Testis (tissue), 3 donors: Measurements from ENCODE around the gene BLCAP. TPM values are rescaled to one million over a fixed set of nuclear protein-coding genes. Genes with fewer than 3 reads are reported as not detected.

ENCODE experiments used
- DNase-seq: peaks from one replicate; pipeline ENCODE4 v3.0.0-alpha.2; 2019
- H3K27ac ChIP-seq, 2 donors: fragments of 200-600 bp; sonication (generic); one replicate each; pipeline ENCODE4 v1.5.1; 2019
- H3K27me3 ChIP-seq: fragments of 200-600 bp; sonication (generic); one replicate; pipeline ENCODE4 v1.5.1; 2019
- H3K36me3 ChIP-seq: fragments of 200-600 bp; sonication (generic); one replicate; pipeline ENCODE4 v1.5.1; 2017; ENCODE audit warnings: low read depth; ENCODE audit errors: missing control alignments
- H3K4me1 ChIP-seq: fragments of 200-600 bp; sonication (generic); one replicate; pipeline ENCODE4 v1.5.1; 2019
- H3K4me3 ChIP-seq, 2 donors: fragments of 200-600 bp; sonication (generic); one replicate each; pipeline ENCODE4 v1.5.1; 2017 to 2019
- H3K9me3 ChIP-seq: fragments of 200-600 bp; sonication (generic); one replicate; pipeline ENCODE4 v1.5.1; 2017
- POLR2A ChIP-seq: fragments of 450-650 bp; IDR thresholded peaks from one replicate; pipeline ENCODE4 v1.6.1; 2017; ENCODE audit warnings: antibody characterized with exemption, mild to moderate bottlenecking, moderate library complexity
- WGBS, 2 donors: methylation state at CpG; one replicate each; pipeline ENCODE4 v1.1.5; 2018; 5-methylcytosine and 5-hydroxymethylcytosine counted together
- intact Hi-C: fragments of 100-400 bp; cut with DNase I; formaldehyde crosslinking; loops from one replicate; pipeline ENCODE4 v1.15.1; 2023; ENCODE audit warnings: low total_unique reads
- polyA plus RNA-seq: library from polyadenylated mRNA; stranded (reverse); fragments of 350-450 nt; fragmentation: Illumina TruSeq; extraction: RNeasy Lipid Tissue Mini Kit (QIAGEN cat#74804); gene quantifications from one replicate; pipeline ENCODE4 v1.2.3, GENCODE V29; 2014; ENCODE audit warnings: low read depth, low replicate concordance; ENCODE audit not compliant: insufficient read depth
- total RNA-seq, 2 donors: library from RNA; depleted of rRNA; stranded (reverse); fragments of >200 nt; gene quantifications; one replicate each; pipeline ENCODE4 v1.2.3, GENCODE V29; 2016
- TF ChIP-seq, protein P1 (sequence below), 3 experiments: fragments of 450-650 bp in 2 of 3; fragments of 200-600 bp in 1 of 3; sonication (generic) in 1 of 3; IDR thresholded peaks; one replicate each; pipeline ENCODE4 v1.5.1; 2016 to 2019; ENCODE audit warnings: antibody characterized with exemption in 3 of 3, mild to moderate bottlenecking in 2 of 3, moderate library complexity in 1 of 3

The BLCAP gene
- total and polyA plus RNA-seq, 3 donors from 2014 or later, result 76.9 to 83.6 (median 80.0) TPM

DNA sequence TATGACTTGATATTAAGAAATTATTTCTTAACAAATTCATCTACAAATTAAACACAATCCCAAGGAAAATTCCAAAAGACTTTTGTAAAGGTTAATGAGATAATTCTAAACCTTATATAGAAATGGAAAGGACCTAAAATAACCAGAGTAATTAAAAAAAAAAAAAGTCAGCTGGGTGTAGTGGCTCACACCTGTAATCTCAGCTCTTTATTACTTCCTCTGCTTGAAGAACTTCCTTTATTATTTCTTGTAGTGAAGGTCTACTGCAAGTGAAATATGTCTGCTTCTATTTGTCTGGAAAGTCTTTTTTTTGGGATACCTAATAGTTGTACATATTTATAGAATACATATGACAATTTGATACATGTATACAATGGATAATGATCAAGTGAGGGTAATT is 20.2 kb upstream of the BLCAP start:
- no peak overlapping the region for H3K27ac ChIP-seq
- no peaks in the 10 kb centered on the region for H3K27me3 ChIP-seq
- DNase-seq, result no peak
- no peaks in the 10 kb centered on the region for H3K4me1 ChIP-seq
- no peak for TF ChIP-seq POLR2A
- TF ChIP-seq, protein P1, sequence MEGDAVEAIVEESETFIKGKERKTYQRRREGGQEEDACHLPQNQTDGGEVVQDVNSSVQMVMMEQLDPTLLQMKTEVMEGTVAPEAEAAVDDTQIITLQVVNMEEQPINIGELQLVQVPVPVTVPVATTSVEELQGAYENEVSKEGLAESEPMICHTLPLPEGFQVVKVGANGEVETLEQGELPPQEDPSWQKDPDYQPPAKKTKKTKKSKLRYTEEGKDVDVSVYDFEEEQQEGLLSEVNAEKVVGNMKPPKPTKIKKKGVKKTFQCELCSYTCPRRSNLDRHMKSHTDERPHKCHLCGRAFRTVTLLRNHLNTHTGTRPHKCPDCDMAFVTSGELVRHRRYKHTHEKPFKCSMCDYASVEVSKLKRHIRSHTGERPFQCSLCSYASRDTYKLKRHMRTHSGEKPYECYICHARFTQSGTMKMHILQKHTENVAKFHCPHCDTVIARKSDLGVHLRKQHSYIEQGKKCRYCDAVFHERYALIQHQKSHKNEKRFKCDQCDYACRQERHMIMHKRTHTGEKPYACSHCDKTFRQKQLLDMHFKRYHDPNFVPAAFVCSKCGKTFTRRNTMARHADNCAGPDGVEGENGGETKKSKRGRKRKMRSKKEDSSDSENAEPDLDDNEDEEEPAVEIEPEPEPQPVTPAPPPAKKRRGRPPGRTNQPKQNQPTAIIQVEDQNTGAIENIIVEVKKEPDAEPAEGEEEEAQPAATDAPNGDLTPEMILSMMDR (IDR thresholded peaks at IDR 0.05), result no peak
- H3K9me3 ChIP-seq, result no peaks in the 10 kb centered on the region
- no peaks in the 10 kb centered on the region for H3K36me3 ChIP-seq
- intact Hi-C loops, result no loop called here
- no peak overlapping the region for H3K4me3 ChIP-seq

DNA sequence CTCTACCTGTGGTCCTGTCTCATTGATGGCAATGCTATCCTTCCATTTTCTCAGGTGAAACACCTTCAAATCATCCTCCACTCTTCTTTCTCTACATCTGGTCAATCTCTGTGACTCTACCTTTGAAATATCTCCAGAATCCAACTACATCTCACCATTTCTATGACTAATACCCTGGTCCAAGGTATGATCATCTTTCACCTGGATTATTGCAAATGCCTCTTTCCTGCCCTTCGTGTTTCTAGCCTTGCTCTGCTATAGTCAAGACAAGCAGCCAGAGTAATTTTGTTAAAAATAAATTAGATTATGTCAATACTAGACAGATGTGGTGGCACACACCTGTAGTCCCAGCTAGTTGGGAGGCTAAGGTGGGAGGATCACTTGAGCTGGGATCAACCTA is 17.8 kb upstream of the BLCAP start:
- no peak for TF ChIP-seq POLR2A
- TF ChIP-seq, protein P1 (IDR thresholded peaks at IDR 0.05), result no peak

DNA sequence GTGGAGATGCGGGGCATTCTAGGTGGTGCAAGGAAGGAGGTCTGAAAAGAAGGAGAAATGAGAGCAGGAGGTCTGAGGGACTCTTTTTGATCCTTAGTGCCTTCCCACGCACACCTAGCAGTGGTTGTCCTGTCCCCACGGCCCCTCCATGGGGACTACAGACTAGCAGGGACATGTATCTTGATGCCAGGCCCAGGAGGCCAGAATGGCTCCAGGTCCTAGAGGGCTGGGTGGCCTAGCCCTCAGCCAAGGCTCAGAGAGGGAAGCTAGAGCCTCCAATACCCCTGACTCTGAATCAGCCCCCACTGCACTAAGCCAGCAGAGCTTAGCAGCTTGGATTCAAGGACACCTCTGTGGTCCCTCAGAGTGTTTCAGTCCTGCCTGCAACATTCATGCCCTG is 16.7 kb upstream of the BLCAP start:
- no peak for DNase-seq
- Histone ChIP-seq H3K4me3 (no peak overlapping the region), H3K9me3 (no peaks in the 10 kb centered on the region), H3K27me3 (no peaks in the 10 kb centered on the region), H3K27ac (no peak overlapping the region), H3K4me1 (no peaks in the 10 kb centered on the region), H3K36me3 (no peaks in the 10 kb centered on the region)
- intact Hi-C loops, result no loop called here
- WGBS, 2 donors, result 78 to 93% methylated on average over 3 of the region's 3 CpGs
- TF ChIP-seq, protein P1 (IDR thresholded peaks at IDR 0.05), result no peak
- no peak for TF ChIP-seq POLR2A

More for the DNA sequence above, 17.8 kb upstream of the BLCAP start:
- H3K27me3 ChIP-seq, result no peaks in the 10 kb centered on the region
- no peaks in the 10 kb centered on the region for H3K36me3 ChIP-seq
- intact Hi-C loops, result no loop called here
- H3K4me1 ChIP-seq, result no peaks in the 10 kb centered on the region
- DNase-seq, result peak; percentile 6
- WGBS, 2 donors, result 83 to 88% methylated on average over 1 of the region's 1 CpG
- H3K4me3 ChIP-seq, result no peak overlapping the region
- no peaks in the 10 kb centered on the region for H3K9me3 ChIP-seq
- H3K27ac ChIP-seq, result no peak overlapping the region

DNA sequence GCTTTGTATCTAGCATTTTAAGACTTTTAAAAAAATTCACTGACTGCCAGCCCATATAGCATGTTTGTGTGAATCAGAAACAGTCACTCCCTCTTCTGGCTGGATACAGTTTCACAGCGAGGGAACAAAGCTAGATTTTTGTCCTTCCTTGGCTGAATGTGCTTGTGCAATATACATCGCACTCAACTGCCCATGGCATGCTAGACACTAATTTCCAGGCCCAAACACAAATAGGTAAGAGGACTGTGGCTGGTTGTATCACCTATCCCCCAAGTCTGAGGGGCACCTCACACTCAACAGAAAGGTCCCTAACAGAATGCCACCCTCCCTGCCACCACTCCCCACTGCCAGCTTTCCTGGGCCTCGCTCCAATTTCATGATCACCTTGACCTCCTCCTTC is 16.2 kb upstream of the BLCAP start:
- DNase-seq, result no peak
- TF ChIP-seq POLR2A, result no peak
- TF ChIP-seq, protein P1 (IDR thresholded peaks at IDR 0.05), result peak in 2 of 3 experiments; percentile 19 to 30
- intact Hi-C loops, result no loop called here
- H3K36me3 ChIP-seq, result no peaks in the 10 kb centered on the region
- no peaks in the 10 kb centered on the region for H3K9me3 ChIP-seq
- no peaks in the 10 kb centered on the region for H3K4me1 ChIP-seq
- no peak overlapping the region for H3K4me3 ChIP-seq
- H3K27ac ChIP-seq, result no peak overlapping the region
- 58 to 59% methylated on average over 3 of the region's 3 CpGs for WGBS, 2 donors
- no peaks in the 10 kb centered on the region for H3K27me3 ChIP-seq

DNA sequence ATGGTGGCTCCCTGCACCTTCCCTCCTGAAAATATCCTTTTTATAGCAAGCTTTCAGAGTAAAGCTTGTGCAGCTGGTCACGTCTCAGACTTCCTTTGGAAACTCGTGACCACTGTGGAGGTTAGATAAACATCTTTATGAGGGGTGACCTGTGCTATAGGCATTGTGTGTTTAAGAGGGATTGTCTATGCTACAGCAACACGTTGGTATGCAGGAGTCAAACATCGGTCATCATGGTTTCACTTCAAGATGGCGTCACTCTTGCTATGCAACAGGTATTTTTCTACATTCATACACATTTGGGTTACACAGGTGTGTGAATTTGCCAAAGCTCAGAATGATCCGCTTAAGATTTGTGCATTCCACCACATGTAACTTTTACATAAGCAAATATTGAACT is 14.6 kb upstream of the BLCAP start:
- Histone ChIP-seq H3K36me3 (no peaks in the 10 kb centered on the region), H3K4me3 (no peak overlapping the region), H3K27ac (no peak overlapping the region), H3K4me1 (no peaks in the 10 kb centered on the region), H3K9me3 (no peaks in the 10 kb centered on the region), H3K27me3 (no peaks in the 10 kb centered on the region)
- intact Hi-C loops, result no loop called here
- TF ChIP-seq, protein P1 (IDR thresholded peaks at IDR 0.05), result no peak
- no peak for TF ChIP-seq POLR2A
- DNase-seq, result no peak
- 72 to 76% methylated on average over 6 of the region's 6 CpGs for WGBS, 2 donors
